Measurements from ENCODE around the gene NEURL4. TPM values are rescaled to one million over a fixed set of nuclear protein-coding genes. Genes with fewer than 3 reads are reported as not detected.
A peak's percentile ranks its signal among the peaks of the same experiment; 100 is the strongest.
"Not testable (repeated sequence)": the region's sequence is repeated elsewhere in the genome, so short reads cannot be mapped to it uniquely, and the experiment has no call there.

Gene NEURL4
- total and polyA plus RNA-seq, 4 experiments from 2014 or later = 0.97 to 81.6 (median 38.1) TPM

GRCh38 chr17:7365963-7366362, 36.8 kb upstream of the NEURL4 start:
- intact Hi-C loops (cut with micrococcal nuclease); H3K27me3 Mint-ChIP-seq; H3K36me3 Mint-ChIP-seq; CTCF ChIA-PET (ENCODE audit: partially characterized antibody); H3K36me3 ChIP-seq (ENCODE audit: insufficient read depth, low read length); POLR2A ChIA-PET (ENCODE audit: partially characterized antibody); H3K4me3 ChIP-seq (ENCODE audit: low read length in 2 of 2); H3K27ac Mint-ChIP-seq; H3K27me3 ChIP-seq (ENCODE audit: insufficient read depth, low read length); H3K4me1 ChIP-seq (ENCODE audit: insufficient read depth, low read length); H3K4me1 Mint-ChIP-seq; H3K9me3 ChIP-seq (ENCODE audit: control insufficient read depth in 1 of 2, low read length in 2 of 2); H3K4me3 Mint-ChIP-seq; H3K27ac ChIP-seq (ENCODE audit: low read depth, low read length); H3K9me3 Mint-ChIP-seq; DNase-seq: not testable (repeated sequence)

DNA sequence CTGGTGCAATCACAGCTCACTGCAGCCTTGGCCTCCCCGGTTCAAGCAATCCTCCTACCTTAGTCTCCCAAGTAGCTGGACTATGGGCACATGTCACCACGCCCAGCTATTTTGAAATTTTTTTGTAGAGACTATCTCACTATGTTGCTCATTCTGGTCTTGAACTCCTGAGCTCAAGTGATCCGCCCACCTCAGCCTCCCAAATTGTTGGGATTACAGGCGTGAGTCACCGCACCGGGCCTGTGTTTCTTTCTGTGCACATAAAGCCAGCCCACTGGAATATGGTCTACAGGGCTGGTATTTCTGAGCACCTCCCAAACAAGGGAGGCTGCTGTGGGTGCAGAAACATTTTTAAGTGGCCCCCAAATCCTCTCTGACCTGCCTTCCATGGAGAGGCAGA, 34.2 kb upstream of the NEURL4 start:
- Histone ChIP-seq H3K27me3 (ENCODE audit: insufficient read depth, low read length) (no peaks in the 10 kb centered on the region), H3K4me1 (ENCODE audit: insufficient read depth, low read length) (no peaks in the 10 kb centered on the region), H3K9me3 (ENCODE audit: control insufficient read depth in 1 of 2, low read length in 2 of 2) (no peaks in the 10 kb centered on the region), H3K4me3 (ENCODE audit: low read length in 2 of 2) (no peak overlapping the region), H3K27ac (ENCODE audit: low read depth, low read length) (no peak overlapping the region), H3K36me3 (ENCODE audit: insufficient read depth, low read length) (no peaks in the 10 kb centered on the region)
- ChIA-PET CTCF (ENCODE audit: partially characterized antibody) (no interaction called here), POLR2A (ENCODE audit: partially characterized antibody) (no interaction called here)
- Mint-ChIP-seq H3K4me1 (peaks cover 0 to 1% (median 0%) of the 10 kb centered on the region in 4 donors), H3K27me3 (peaks cover 3% of the 10 kb centered on the region in 2 donors), H3K9me3 (no peaks in the 10 kb centered on the region), H3K27ac (no peak overlapping the region), H3K4me3 (no peak overlapping the region), H3K36me3 (no peaks in the 10 kb centered on the region)
- intact Hi-C loops (cut with micrococcal nuclease) = no loop called here
- no peak for DNase-seq

DNA sequence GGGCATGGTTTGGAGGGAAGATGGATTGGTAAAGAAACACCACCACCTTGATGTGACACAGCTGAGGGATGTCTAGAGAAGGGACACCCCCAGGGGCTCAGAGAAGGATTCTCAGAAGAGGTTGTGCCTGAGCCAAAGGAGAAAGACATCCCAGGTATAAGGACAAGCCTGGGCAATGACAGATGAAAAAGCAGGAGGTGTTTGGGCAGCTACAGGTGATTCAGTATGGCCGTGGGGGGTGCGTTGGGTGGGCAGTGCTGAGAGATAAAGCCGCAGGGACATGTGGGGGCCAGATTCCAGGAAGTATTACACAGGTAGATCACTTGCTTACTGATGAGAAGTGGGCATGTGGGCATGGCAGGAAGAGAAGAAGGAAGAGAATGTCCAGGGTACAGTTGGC, 32.8 kb upstream of the NEURL4 start:
- no peak overlapping the region for H3K27ac ChIP-seq (ENCODE audit: low read depth, low read length)
- no peak for DNase-seq
- Mint-ChIP-seq H3K27ac (peak overlapping the region in 1 of 7 donors; percentile 68), H3K36me3 (no peaks in the 10 kb centered on the region), H3K9me3 (no peaks in the 10 kb centered on the region), H3K4me1 (peaks cover 0 to 1% (median 0%) of the 10 kb centered on the region in 4 donors), H3K27me3 (peaks cover 2% of the 10 kb centered on the region in 2 donors), H3K4me3 (no peak overlapping the region)
- H3K36me3 ChIP-seq (ENCODE audit: insufficient read depth, low read length) = no peaks in the 10 kb centered on the region
- no peaks in the 10 kb centered on the region for H3K4me1 ChIP-seq (ENCODE audit: insufficient read depth, low read length)
- no peaks in the 10 kb centered on the region for H3K27me3 ChIP-seq (ENCODE audit: insufficient read depth, low read length)
- no peaks in the 10 kb centered on the region for H3K9me3 ChIP-seq (ENCODE audit: control insufficient read depth in 1 of 2, low read length in 2 of 2)
- ChIA-PET POLR2A (ENCODE audit: partially characterized antibody) (interaction anchor here (1.9 to 2.0 kb wide), 2 partner anchors 23 to 74 kb away, joined by 6 to 8 read pairs; partner anchors contain the start of gene TMEM102), CTCF (ENCODE audit: partially characterized antibody) (interaction anchor here (0.6 to 2.8 kb wide), 5 partner anchors 9 to 239 kb away, joined by 3 to 10 read pairs (median 4); no protein-coding TSS in a partner anchor)
- intact Hi-C loops (cut with micrococcal nuclease) = no loop called here
- no peak overlapping the region for H3K4me3 ChIP-seq (ENCODE audit: low read length in 2 of 2)

DNA sequence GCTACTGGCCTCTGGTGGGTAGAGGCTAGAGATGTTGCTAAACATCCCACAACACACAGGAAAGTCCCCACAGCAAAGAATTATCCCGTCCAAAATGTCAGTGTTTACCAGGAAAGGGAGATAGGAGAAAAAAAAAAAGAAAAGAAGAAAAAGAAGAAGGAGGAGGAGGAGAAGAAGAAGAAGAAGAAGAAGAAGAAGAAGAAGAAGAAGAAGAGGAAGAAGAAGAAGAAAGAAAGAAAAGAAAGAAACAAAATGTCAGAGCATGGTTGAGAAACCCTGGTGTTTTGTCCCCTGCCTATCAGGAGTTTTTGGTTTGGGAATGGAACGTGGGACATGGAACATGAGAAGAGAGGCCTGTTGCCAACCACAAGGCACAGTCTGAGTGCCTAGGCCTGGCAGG, 28.2 kb upstream of the NEURL4 start:
- peaks cover 0 to 2% of the 10 kb centered on the region in 2 donors for H3K27me3 Mint-ChIP-seq
- intact Hi-C loops (cut with micrococcal nuclease) = no loop called here
- H3K36me3 Mint-ChIP-seq = no peaks in the 10 kb centered on the region
- POLR2A ChIA-PET (ENCODE audit: partially characterized antibody) = interaction anchor here (3.8 kb wide), 1 partner anchor 79 kb away, joined by 50 read pairs; the partner anchor contains the start of gene TMEM102
- no peak for DNase-seq
- no peak overlapping the region for H3K27ac Mint-ChIP-seq
- no peak overlapping the region for H3K4me3 Mint-ChIP-seq
- H3K27me3 ChIP-seq (ENCODE audit: insufficient read depth, low read length) = no peaks in the 10 kb centered on the region
- H3K9me3 Mint-ChIP-seq = no peaks in the 10 kb centered on the region
- no peak overlapping the region for H3K27ac ChIP-seq (ENCODE audit: low read depth, low read length)
- CTCF ChIA-PET (ENCODE audit: partially characterized antibody) = interaction anchor here (1.0 to 6.6 kb wide), 5 partner anchors 15 to 204 kb away, joined by 3 to 88 read pairs (median 30); partner anchors contain the start of genes FGF11, PLSCR3, SENP3 and TMEM102
- no peak overlapping the region for H3K4me3 ChIP-seq (ENCODE audit: low read length in 2 of 2)
- no peaks in the 10 kb centered on the region for H3K36me3 ChIP-seq (ENCODE audit: insufficient read depth, low read length)
- peaks cover 10 to 27% (median 21%) of the 10 kb centered on the region in 4 donors for H3K4me1 Mint-ChIP-seq
- peaks cover 19% of the 10 kb centered on the region for H3K4me1 ChIP-seq (ENCODE audit: insufficient read depth, low read length)
- H3K9me3 ChIP-seq (ENCODE audit: control insufficient read depth in 1 of 2, low read length in 2 of 2) = no peaks in the 10 kb centered on the region

GRCh38 chr17:7356756-7357155, 27.6 kb upstream of the NEURL4 start:
- POLR2A ChIA-PET (ENCODE audit: partially characterized antibody) = interaction anchor here (1.0 to 5.0 kb wide), 10 partner anchors 20 to 233 kb away, joined by 3 to 50 read pairs (median 15); partner anchors contain the start of genes ACAP1, MPDU1, PLSCR3 and POLR2A
- Histone ChIP-seq H3K9me3 (ENCODE audit: control insufficient read depth in 1 of 2, low read length in 2 of 2) (no peaks in the 10 kb centered on the region), H3K27me3 (ENCODE audit: insufficient read depth, low read length) (no peaks in the 10 kb centered on the region), H3K36me3 (ENCODE audit: insufficient read depth, low read length) (no peaks in the 10 kb centered on the region), H3K4me1 (ENCODE audit: insufficient read depth, low read length) (peaks cover 23% of the 10 kb centered on the region), H3K27ac (ENCODE audit: low read depth, low read length) (no peak overlapping the region), H3K4me3 (ENCODE audit: low read length in 2 of 2) (no peak overlapping the region)
- no peaks in the 10 kb centered on the region for H3K36me3 Mint-ChIP-seq
- H3K4me3 Mint-ChIP-seq = no peak overlapping the region
- no peaks in the 10 kb centered on the region for H3K27me3 Mint-ChIP-seq
- H3K4me1 Mint-ChIP-seq = peaks cover 12 to 30% (median 23%) of the 10 kb centered on the region in 4 donors
- no peak overlapping the region for H3K27ac Mint-ChIP-seq
- intact Hi-C loops (cut with micrococcal nuclease) = loop anchor here (1.0 kb wide), 5 partner anchors 60 to 205 kb away; partner anchors contain the start of genes POLR2A, SENP3 and TMEM102
- CTCF ChIA-PET (ENCODE audit: partially characterized antibody) = interaction anchor here (0.7 to 6.6 kb wide), 24 partner anchors 11 to 331 kb away, joined by 3 to 88 read pairs (median 8); partner anchors contain the start of genes ACAP1, FGF11, PLSCR3 and SENP3
- no peak for DNase-seq
- H3K9me3 Mint-ChIP-seq = no peaks in the 10 kb centered on the region

DNA sequence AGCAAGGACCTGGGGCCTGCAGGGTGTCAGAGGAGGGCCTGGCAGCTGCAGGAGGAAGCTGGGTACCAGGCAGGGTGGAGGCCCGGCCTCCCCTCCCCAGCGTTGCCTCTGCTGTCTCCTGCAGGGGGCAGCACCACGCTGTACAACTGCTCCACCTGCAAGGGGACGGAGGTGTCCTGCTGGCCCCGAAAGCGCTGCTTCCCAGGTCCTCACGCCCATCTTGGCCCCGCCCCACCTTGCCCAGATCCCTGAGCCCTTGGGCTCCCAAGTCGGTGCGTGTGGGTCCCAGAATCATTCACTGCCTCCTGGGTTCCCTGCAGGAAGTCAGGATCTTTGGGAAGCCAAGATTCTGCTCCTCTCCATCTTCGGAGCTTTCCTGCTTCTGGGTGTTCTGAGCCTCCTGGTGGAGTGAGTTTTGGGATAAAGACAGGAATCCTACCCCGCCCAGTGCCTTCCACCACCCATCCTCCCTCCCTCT, 27.0 kb upstream of the NEURL4 start:
- Mint-ChIP-seq H3K4me1 (peaks cover 14 to 34% (median 25%) of the 10 kb centered on the region in 4 donors), H3K27me3 (no peaks in the 10 kb centered on the region), H3K27ac (peak overlapping the region in 1 of 7 donors; percentile 50), H3K9me3 (peaks cover 0 to 1% (median 0%) of the 10 kb centered on the region in 8 donors), H3K4me3 (peak overlapping the region in 1 of 8 donors; percentile 62), H3K36me3 (peaks cover 0 to 3% of the 10 kb centered on the region in 2 donors)
- CTCF ChIA-PET (ENCODE audit: partially characterized antibody) = interaction anchor here (0.6 to 6.6 kb wide), 51 partner anchors 11 to 332 kb away, joined by 3 to 88 read pairs (median 4); partner anchors contain the start of genes ACAP1, FGF11, MPDU1 and NLGN2
- POLR2A ChIA-PET (ENCODE audit: partially characterized antibody) = interaction anchor here (0.9 to 5.0 kb wide), 21 partner anchors 14 to 331 kb away, joined by 3 to 50 read pairs (median 5); partner anchors contain the start of genes ACAP1, GPS2, MPDU1 and PLSCR3
- Histone ChIP-seq H3K27ac (ENCODE audit: low read depth, low read length) (no peak overlapping the region), H3K27me3 (ENCODE audit: insufficient read depth, low read length) (no peaks in the 10 kb centered on the region), H3K4me3 (ENCODE audit: low read length in 2 of 2) (no peak overlapping the region), H3K9me3 (ENCODE audit: control insufficient read depth in 1 of 2, low read length in 2 of 2) (no peaks in the 10 kb centered on the region), H3K36me3 (ENCODE audit: insufficient read depth, low read length) (no peaks in the 10 kb centered on the region), H3K4me1 (ENCODE audit: insufficient read depth, low read length) (peaks cover 27% of the 10 kb centered on the region)
- DNase-seq = peak; percentile 80 to 83 (median 81)
- intact Hi-C loops (cut with micrococcal nuclease) = loop anchor here (1.0 kb wide), 5 partner anchors 60 to 205 kb away; partner anchors contain the start of genes POLR2A, SENP3 and TMEM102

DNA sequence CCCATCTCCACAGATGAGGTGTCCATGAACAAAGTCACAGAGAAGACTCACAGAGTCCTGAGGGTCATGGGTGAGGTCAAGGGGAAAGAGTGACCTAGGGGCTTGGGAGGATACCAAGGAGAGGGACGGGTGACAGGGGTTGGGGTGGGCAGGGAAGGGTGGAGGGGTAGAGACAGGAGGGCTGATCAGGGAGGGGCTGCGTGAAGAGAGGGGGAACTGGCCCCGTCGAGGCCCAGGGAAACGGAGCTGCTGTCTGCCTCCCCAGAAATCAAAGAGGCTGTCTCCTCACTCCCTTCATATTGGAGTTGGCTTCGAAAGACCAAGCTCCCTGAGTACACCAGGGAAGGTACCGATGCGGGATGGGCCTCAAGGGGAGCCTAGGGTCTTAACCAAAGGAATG, 26.4 kb upstream of the NEURL4 start:
- H3K27ac Mint-ChIP-seq = peak overlapping the region in 2 of 7 donors; percentile 50 to 57

More for the DNA sequence above, 26.4 kb upstream of the NEURL4 start:
- peaks cover 0 to 2% (median 0%) of the 10 kb centered on the region in 8 donors for H3K9me3 Mint-ChIP-seq
- no peak for DNase-seq
- H3K9me3 ChIP-seq (ENCODE audit: control insufficient read depth in 1 of 2, low read length in 2 of 2) = no peaks in the 10 kb centered on the region
- peaks cover 14 to 38% (median 27%) of the 10 kb centered on the region in 4 donors for H3K4me1 Mint-ChIP-seq
- H3K27me3 Mint-ChIP-seq = no peaks in the 10 kb centered on the region
- H3K4me1 ChIP-seq (ENCODE audit: insufficient read depth, low read length) = peaks cover 32% of the 10 kb centered on the region
- peak overlapping the region in 1 of 8 donors; percentile 10 for H3K4me3 Mint-ChIP-seq
- ChIA-PET POLR2A (ENCODE audit: partially characterized antibody) (interaction anchor here (0.9 to 5.0 kb wide), 21 partner anchors 15 to 332 kb away, joined by 3 to 50 read pairs (median 5); partner anchors contain the start of genes ACAP1, GPS2, MPDU1 and PLSCR3), CTCF (ENCODE audit: partially characterized antibody) (interaction anchor here (0.6 to 6.6 kb wide), 48 partner anchors 11 to 332 kb away, joined by 3 to 88 read pairs (median 4); partner anchors contain the start of genes ACAP1, FGF11, MPDU1 and NLGN2)
- no peak overlapping the region for H3K4me3 ChIP-seq (ENCODE audit: low read length in 2 of 2)
- no peaks in the 10 kb centered on the region for H3K27me3 ChIP-seq (ENCODE audit: insufficient read depth, low read length)
- H3K27ac ChIP-seq (ENCODE audit: low read depth, low read length) = no peak overlapping the region
- peaks cover 0 to 3% of the 10 kb centered on the region in 2 donors for H3K36me3 Mint-ChIP-seq
- H3K36me3 ChIP-seq (ENCODE audit: insufficient read depth, low read length) = no peaks in the 10 kb centered on the region
- intact Hi-C loops (cut with micrococcal nuclease) = no loop called here

Measured in CD4-positive, alpha-beta memory T cell (primary cell).